GM18870 (cell line): ENCODE data around the gene LGALS9B.
A peak's percentile ranks its signal among the peaks of the same experiment; 100 is the strongest.
"Not testable (repeated sequence)": the region's sequence is repeated elsewhere in the genome, so short reads cannot be mapped to it uniquely, and the experiment has no call there.

Experiments
- ATAC-seq: cut with Tn5 transposase; IDR thresholded peaks from one replicate; pipeline ENCODE4 v1.9.1; 2021; ENCODE audit warnings: moderate library complexity; ENCODE audit not compliant: unreplicated experiment

The LGALS9B gene

DNA sequence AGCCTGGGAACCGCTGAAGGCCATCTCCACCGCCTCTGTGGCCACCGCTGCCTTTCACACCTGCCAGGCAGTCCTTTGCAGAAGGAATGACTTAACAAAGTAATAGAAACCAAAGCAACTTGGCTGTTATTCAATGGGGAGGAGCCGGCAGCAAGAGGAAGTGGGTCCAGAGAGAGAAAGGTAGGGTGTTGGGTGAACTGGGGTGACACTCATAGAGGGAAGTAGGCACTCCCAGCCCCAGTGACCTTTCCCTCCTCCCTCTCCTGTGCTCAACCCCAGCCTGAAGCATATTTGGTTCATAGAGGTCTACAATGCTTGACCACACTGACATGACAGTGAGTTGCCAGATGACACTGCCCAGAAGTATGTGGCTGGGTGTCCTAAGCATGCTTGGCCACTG lies at the start of gene LGALS9B:
Gene LGALS9B, minus strand, starts transcription at position 93 of the 400 bp plus-strand sequence. Its CDS starts 69 bp downstream, at position 24.
- ATAC-seq = peak; percentile 56

DNA sequence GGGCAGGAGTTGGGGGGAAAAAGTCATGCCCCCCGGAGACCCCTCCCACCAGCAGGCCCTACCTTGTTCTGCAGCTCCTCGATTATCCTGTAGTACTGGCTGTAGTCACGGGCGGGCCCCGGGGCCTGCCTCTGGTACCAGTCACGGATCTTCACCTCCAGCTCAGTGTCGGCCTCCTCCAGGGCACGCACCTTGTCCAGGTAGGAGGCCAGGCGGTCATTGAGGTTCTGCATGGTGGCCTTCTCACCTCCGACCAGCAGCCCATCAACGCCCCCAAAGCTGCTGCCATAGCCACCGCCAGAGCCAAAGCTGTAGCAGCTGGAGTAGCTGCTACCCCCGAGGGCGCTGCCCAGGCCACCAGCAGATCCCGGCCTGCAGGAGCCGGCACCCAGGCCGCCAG lies 49.6 kb upstream of the LGALS9B start:
- ATAC-seq = not testable (repeated sequence)

DNA sequence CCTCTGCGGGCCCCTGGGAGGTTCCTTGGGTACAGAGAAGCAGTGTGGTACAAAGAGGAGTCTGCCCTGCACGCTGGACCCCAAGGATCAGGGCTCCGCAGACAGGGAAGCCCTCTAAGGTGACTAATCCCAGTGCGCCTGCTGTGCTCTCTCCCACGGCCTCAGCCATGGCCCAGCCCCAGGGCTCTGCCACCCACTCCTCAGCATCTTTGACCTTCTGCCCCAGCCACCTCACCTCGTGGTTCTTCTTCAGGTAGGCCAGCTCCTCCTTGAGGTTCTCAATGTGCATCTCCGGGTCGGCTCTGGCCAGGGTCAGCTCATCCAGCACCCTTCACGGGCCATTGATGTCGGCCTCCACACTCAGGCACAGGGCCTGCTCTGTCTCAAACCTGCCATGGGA lies 47.8 kb upstream of the LGALS9B start:
- not testable (repeated sequence) for ATAC-seq

DNA sequence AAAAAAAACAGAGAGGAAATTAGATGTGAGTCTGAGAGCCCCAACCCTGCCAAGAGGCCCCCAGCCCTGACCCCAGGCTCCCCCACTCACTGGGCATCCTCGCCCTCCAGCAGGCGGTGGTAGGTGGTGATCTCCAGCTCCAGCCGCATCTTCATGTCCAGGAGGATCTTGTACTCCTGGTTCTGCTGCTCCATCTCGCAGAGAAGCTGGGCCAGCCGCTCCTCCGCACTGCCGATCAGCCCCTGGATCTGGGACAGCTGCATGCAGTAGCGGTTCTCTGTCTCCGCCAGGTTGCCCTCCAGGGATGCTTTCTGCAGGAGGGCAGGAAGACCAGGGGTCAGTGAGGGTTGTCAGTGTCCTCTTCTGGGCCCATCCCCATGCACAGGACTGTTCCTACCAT lies 46.2 kb upstream of the LGALS9B start:
- ATAC-seq = not testable (repeated sequence)

DNA sequence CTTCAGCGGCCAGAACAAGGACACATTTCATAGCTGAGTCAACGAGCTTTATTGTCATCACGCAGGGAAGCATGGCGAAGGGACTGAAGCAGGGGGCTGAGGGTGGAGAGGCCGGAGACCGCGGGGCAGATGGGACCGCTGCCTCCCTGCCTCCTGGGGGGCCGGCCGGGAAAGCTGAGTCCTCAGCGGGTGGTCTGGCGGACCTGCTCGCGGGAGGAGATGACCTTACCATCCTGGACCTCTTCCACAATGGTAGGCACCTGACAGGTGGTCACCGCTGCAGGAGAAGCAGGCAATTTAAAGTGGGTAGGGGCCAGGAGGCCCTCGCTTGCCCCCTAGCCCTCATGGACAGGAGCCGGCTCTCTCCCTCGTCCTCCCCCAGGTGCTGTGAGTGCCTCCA lies 45.0 kb upstream of the LGALS9B start:
- ATAC-seq = not testable (repeated sequence)

DNA sequence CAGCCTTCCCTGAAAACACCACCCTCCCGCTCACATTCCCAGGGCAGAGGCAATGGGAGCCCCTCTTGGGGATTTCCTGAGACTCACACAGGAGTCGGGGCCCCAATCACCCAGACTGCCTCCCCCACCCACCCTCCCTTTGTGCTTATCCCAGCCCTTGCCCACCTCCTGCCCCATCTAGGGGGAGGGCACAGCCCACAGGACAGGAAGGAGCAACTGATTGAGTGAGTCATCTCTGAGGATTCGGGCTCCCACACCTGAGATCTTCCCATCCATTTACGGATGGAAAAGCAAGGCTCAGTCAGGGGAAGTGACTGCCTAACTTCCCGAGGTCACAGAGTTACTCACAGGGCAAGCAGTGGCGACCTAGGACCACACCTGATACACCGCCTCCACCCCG lies 44.4 kb upstream of the LGALS9B start:
- not testable (repeated sequence) for ATAC-seq

DNA sequence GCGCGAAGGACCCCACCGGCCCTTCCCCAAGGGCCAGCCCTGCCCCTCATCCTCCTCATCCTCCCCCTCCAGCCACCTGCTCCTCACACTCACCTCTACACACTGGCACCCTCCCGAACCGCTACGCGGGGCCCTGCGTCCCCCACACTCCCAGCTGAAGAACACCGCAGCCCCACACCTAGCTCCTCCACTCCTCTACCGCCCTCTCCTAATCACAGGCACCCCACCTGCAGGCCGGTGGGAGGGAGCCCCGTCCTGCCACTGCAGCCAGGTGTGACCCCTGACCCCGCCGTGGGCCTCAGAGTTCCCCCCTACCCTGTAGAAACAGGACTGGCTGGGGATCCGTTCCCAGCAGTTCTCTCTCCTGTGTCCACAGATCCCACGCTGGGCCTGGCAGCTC lies 38.0 kb upstream of the LGALS9B start:
- ATAC-seq = not testable (repeated sequence)

DNA sequence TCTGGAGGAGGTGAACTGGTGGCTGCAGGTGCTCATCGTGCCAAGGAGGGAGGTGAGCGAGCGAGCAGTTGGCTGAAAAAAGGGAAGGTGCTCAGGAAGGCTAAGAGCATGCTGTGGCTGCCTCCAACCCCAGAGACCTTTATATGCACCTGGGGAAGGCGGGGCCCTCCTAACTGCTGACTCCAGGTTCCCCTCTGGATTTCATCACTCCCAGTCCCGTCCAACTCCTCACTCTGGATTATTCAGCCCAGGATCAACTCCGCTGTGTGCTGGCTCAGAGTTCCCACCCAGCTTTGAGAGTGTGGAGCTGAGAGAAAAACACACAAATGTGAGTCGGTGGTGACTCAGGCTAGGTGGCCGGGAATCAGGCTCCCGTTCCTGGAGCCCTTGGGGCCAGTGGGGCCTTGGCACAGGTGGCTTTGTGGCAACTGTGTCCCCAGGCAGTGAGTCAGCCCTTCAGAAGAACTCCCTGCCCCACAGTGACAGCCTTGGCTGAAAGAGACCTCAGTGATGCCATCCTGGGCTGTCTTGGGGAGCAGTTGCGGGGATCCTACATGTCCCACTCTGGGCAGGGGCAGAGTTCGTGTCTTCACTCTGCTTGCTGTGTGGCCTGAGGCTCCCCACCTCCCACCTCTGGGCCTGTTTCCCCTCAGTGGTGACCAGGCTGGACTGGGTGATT lies 37.2 kb upstream of the LGALS9B start:
- not testable (repeated sequence) for ATAC-seq

DNA sequence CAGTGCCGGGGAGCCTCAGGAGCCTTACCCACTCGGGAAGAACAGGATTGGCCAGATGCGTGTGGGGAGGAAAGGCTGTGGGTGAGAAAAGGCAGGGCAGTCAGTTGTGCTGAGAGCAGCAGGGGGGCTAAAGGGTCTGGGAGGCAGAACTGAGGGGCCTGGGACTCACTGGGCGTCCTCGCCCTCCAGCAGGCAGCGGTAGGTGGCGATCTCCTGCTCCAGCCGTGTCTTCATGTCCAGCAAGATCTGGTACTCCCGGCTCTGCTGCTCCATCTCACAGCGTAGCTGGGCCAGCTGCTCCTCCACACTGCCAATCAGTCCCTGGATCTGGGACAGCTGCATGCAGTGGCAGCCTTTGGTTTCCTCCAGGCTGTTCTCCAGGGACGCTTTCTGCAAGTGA lies 34.6 kb upstream of the LGALS9B start:
- not testable (repeated sequence) for ATAC-seq

DNA sequence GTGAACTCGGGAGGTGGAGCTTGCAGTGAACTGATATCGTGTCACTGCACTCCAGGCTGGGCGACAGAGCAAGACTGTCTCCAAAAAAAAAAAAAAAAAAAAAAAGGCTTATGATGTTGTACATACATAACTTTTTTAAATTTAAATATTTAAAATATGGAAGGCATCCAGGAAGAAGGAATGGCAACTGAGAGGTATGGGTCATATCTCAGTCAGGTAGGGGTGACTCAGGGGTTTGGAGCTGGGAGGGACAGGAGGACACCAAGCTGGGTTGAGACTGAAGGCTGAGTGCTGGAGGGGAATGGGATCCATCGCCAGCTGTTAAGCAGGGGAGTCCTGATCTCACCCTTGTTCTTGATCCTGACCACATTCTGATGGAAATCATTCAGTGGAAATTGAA lies 33.0 kb upstream of the LGALS9B start:
- ATAC-seq = not testable (repeated sequence)

DNA sequence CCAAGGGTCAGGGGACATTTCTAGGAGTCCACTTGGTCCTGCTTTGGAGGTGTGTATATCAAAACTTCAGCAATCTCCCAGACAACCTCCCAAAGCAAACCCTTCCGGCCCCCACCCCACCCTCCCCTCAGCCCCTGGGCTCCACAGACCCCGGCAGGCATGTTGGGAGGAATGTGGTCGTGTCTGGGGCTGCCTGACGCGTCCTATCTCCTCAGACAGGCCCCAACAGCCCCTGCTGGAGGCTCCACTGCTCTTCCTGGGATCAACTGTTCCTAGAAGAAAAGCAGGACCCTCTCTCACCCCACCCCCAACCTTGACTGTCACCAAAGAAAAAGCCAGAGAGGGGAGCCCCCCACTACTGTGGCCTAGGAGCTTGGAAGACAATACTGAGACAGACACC lies 28.1 kb upstream of the LGALS9B start:
- not testable (repeated sequence) for ATAC-seq

DNA sequence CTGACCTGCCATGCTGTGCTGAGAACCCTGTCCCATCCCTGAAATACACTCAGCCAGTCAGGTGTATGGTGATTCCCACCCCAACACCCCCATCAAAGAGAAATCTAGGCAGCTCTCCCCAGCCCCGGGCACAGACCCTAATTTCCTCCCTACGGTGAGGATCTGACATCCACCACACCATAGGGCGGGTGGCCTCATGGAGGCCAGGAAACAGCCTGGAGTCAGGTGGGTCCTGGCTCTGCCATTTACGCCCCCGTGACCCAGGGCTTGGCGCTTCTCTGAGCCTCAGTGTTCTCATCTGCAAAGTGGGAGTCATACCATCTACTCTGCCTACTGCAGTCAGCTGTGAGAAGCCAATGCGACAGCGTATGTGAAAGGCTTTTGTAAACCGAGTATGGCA lies 27.4 kb upstream of the LGALS9B start:
- not testable (repeated sequence) for ATAC-seq

DNA sequence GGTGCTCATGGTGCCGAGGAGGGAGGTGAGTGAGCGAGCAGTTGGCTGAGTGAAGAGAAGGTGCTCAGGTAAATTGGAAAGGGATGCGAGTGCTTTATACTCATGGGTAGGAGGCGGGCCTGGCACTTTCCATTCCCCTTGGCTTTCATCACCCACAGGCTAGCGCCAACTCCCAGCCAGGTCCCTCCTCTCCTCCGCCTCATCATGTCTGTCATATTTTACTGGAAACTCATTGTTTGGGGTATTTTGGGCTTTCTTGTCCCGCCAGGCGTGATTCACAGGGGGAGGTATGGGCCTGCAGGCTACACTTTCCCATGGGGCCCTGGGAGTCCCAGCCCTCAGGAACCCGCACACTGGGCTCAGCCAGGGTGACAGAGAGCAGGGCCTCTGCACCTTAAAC lies 26.8 kb upstream of the LGALS9B start:
- ATAC-seq = not testable (repeated sequence)

DNA sequence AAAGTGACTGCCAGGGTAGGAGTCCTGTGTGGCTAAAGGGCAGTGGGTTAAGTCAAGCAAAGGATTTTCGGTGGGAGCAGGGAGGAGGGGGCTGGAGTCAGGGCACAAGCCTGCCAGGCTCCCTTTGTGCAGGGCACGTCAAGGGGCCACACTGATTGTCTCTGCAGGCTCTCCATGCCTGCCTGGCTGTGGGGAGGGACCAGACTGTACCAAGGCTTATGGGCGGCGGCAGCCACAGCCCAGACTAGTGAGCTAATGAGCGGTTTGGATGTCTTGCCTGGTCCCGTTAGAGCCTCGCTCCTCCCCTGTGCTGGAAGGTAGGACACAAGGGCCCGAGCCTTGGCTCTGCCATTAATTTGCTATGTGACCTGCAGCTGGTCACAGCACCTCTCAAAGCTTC lies 25.6 kb upstream of the LGALS9B start:
- ATAC-seq = not testable (repeated sequence)

DNA sequence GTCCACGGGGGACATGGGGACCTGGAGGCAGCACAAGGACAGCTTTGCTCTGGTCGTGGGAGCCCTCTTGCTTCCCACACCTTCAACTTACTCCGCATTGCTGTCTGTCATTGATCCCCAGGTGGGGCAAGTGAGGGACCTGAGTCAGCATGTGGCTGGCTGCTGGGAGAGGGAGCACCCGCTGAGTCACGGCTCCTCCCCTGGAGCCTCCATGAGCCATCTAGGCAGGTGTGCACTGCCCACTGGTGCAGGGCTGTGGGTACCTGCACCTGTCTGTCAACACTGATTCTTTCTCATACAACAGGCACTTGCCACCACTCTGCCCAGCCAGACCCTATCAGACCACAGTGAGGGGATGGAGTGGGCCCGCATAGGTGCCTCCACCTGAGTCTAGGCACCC lies 24.8 kb upstream of the LGALS9B start:
- not testable (repeated sequence) for ATAC-seq

DNA sequence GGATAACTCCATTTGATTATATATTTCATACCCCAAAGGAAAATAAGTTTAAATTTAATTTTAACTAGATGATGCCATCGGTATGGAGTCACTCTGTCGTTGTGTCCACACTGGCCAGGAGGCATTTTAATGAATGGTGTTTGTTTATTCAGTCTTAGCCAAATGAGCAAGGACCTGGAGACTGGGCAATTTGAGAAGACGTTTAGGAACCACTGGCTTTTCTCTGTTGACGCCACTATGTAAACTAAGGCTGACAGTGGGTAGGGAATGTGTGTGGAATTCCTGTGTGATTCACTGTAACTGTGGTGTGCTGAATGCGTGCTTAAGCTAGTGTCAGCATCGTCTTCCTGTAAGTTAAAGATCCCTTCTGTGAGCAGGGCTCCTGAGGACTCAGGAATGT lies 17.6 kb upstream of the LGALS9B start:
- ATAC-seq = not testable (repeated sequence)

DNA sequence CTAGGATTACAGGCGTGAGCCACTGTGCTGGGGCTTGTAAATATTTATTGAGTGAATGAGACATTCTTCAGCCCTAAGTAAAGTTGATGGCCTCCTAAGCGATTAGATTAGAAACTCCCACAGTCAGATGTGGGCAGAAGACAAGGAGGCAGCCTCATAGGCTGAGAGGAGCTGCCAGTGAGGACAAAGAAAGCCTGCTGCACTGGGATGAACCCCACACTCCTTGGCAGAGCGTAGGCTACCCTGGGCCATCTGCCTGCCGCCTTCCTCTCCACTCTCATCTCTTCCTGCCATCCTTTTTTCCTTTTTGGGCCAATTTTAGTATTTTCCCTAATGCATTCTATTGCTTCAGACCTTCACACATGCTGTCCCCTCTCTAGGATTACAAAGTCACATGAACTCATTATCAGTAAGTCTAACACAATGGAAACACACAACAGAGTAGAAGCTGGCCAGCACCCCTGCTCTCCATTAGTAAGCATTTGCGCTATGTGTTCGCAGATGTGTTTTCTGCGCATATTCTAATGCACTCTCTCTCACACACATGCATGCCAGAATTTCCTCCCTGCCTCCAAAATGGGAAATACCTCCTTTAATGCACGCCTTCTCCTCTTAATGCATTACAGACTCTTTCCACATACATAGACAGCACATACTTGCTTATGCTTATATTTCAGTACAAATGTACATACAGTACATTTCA lies 12.7 kb upstream of the LGALS9B start:
- ATAC-seq = not testable (repeated sequence)

DNA sequence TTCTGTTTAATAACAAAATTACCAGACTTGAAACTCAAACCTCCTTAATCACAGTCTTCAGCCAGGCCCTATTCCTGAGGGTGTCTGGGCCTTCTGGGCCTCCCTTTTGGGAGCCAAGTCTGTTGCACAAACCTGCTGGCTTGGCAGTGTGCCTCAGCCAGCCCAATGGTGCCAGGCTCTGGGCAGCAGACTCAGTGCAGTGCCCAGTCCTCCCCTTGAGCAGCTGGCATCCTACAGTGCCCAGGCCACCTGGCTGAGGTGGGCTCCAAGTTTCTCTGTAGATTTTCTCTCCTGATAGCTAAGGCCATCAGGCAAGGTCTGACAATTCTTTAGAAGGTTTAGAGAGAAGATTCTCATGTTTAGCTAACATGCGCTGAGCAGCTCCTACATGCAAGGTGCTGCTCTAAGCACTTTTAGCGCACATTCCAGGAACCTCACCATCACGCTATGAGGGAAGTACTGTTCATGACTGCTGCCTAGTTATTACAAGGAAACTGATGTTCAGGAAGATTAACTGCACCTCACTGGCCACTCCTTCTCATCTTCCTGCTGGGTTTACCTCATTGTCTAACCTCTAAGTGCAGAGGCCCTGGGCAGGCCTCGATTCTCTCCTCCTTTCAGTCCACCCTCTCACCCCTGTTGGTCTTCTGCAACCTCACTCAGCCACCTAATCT lies 10.2 kb upstream of the LGALS9B start:
- not testable (repeated sequence) for ATAC-seq

DNA sequence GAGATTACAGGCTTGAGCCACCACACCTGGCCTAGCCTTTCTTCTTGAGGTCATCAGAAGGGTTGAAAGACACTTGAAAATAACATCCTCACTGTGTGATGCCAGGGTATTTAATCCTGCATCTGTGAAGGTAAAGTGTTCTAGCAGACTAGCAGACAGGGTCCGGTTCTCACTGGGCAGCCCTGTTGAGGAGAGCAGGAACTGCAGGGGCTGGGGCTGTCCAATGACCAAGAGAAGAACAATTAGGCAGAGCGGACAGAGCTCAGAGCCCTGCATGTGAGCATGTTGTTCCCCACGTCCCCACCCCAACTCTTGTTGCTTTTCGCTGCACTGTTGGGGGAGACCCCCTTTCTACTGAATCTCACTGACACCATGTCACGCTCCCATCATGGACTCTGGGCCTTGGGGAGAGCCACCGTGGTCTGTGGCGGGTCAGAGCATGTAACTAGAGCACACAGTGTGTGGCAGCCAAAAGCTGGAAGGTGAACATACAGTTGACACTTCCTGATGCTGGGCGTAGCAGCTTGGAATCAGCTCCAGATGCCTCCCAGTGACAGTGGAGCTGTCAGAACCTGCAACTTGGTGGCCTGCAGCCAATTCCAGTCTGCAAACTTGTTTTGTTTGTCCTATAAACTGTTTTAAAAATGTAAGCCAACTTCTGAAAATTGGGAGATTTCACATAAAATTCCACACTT lies 7.9 kb upstream of the LGALS9B start:
- ATAC-seq = not testable (repeated sequence)

DNA sequence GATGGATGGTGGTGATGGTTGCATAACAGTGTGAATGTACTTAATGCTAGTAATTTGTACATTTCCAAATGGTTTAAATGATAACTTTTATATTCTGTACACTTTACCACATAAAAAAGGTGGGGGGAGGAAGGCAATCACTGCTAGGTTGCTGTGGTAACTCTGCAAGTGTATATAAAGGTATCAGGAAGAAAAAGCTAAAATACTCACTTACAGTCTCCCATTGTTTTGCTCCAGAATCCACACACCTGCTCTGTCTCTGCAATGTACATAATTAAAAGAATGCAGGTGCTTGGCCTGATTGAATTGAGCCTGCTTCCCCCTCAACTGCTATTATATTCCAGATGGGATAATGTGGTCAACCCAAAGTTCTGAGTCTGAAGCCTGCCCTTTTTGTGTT lies 6.7 kb upstream of the LGALS9B start:
- not testable (repeated sequence) for ATAC-seq

DNA sequence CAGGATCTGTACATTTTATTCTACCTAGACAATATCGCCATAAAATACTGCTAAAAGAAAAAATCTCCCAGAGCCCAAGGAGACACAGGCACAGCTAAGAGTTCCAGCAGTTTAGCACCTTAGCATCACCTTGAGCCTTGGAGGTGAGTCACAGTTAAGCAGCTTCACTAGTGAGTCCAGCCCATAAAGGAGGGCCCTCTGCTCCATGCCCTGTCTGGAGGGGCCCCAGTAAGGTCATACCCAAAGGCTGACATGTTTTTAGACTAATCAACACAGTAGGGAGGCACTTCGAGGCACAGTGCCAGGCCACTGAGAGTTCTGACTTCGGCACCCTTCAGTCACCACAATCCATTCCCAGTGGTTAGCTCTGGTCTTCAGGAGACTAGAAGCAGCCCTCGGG lies 2.6 kb upstream of the LGALS9B start:
- ATAC-seq = not testable (repeated sequence)
